Neural cell (in vitro differentiated cells): ENCODE measurements around the gene RBBP8NL.

Source experiments
- EP300 ChIP-seq: fragments of 450-650 bp; conservative IDR thresholded peaks from 2 replicates; pipeline ENCODE4 v1.6.1; 2014; ENCODE audit warnings: antibody characterized with exemption, mild to moderate bottlenecking, moderate library complexity; ENCODE audit not compliant: poor library complexity, severe bottlenecking
- POLR2AphosphoS5 ChIP-seq: IDR thresholded peaks from 2 replicates; pipeline ENCODE4 v1.6.1; 2012
- TF ChIP-seq, protein P1 (sequence below): fragments of 450-650 bp; IDR thresholded peaks from 2 replicates; pipeline ENCODE4 v1.5.1; 2014; ENCODE audit warnings: antibody characterized with exemption, mild to moderate bottlenecking, moderate library complexity; ENCODE audit not compliant: poor library complexity, severe bottlenecking
- TF ChIP-seq, protein P2 (sequence below): IDR thresholded peaks from 2 replicates; pipeline ENCODE4 v1.6.1; 2012; ENCODE audit warnings: borderline replicate concordance

DNA sequence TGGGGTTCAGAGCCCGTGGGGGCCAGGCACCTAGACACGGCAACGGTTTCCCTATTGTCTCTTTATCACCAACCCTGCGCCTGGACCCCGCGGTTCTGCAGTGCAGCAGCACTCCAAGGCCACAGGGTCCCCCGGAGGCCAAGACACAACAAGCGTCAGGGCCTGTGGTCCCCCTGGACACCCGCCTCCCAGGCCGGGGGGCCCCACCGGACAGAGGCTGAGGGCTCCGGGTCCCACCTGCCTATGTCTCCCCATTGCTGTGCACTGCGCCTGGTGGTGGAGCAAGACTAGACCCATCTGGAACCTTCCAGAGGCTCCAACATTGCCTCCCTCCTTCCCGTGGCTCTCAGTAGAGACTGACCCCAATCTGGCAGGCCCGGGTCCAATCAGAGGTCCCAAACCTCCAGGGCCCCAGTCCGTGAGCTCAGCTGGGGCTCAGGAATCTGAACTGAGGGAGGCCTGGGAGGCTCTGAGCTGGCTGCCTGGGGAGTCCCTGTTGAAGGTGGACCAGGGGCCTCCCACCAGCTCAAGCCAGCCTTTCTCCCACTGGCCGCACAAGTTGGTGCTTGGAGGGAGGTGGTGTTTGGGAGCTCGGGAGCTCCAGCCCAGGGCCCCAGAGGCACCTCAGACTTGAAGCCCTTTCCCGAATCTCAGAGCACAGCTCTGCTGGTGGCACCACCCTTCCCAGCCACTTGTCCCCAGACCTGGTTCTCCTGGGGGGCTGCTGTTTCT lies 39.6 kb upstream of the RBBP8NL start:
- TF ChIP-seq, protein P1, sequence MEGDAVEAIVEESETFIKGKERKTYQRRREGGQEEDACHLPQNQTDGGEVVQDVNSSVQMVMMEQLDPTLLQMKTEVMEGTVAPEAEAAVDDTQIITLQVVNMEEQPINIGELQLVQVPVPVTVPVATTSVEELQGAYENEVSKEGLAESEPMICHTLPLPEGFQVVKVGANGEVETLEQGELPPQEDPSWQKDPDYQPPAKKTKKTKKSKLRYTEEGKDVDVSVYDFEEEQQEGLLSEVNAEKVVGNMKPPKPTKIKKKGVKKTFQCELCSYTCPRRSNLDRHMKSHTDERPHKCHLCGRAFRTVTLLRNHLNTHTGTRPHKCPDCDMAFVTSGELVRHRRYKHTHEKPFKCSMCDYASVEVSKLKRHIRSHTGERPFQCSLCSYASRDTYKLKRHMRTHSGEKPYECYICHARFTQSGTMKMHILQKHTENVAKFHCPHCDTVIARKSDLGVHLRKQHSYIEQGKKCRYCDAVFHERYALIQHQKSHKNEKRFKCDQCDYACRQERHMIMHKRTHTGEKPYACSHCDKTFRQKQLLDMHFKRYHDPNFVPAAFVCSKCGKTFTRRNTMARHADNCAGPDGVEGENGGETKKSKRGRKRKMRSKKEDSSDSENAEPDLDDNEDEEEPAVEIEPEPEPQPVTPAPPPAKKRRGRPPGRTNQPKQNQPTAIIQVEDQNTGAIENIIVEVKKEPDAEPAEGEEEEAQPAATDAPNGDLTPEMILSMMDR: no peak
- no peak for TF ChIP-seq EP300
- TF ChIP-seq, protein P2, sequence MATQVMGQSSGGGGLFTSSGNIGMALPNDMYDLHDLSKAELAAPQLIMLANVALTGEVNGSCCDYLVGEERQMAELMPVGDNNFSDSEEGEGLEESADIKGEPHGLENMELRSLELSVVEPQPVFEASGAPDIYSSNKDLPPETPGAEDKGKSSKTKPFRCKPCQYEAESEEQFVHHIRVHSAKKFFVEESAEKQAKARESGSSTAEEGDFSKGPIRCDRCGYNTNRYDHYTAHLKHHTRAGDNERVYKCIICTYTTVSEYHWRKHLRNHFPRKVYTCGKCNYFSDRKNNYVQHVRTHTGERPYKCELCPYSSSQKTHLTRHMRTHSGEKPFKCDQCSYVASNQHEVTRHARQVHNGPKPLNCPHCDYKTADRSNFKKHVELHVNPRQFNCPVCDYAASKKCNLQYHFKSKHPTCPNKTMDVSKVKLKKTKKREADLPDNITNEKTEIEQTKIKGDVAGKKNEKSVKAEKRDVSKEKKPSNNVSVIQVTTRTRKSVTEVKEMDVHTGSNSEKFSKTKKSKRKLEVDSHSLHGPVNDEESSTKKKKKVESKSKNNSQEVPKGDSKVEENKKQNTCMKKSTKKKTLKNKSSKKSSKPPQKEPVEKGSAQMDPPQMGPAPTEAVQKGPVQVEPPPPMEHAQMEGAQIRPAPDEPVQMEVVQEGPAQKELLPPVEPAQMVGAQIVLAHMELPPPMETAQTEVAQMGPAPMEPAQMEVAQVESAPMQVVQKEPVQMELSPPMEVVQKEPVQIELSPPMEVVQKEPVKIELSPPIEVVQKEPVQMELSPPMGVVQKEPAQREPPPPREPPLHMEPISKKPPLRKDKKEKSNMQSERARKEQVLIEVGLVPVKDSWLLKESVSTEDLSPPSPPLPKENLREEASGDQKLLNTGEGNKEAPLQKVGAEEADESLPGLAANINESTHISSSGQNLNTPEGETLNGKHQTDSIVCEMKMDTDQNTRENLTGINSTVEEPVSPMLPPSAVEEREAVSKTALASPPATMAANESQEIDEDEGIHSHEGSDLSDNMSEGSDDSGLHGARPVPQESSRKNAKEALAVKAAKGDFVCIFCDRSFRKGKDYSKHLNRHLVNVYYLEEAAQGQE: no peak
- TF ChIP-seq POLR2AphosphoS5: no peak
